NCI-H226 (cell line): ENCODE data around the gene PIGT.
A peak's percentile ranks its signal among the peaks of the same experiment; 100 is the strongest.

ENCODE experiments used
- DNase-seq: peaks from one replicate; pipeline ENCODE4 v3.0.0-alpha.2; 2015

Gene PIGT

DNA sequence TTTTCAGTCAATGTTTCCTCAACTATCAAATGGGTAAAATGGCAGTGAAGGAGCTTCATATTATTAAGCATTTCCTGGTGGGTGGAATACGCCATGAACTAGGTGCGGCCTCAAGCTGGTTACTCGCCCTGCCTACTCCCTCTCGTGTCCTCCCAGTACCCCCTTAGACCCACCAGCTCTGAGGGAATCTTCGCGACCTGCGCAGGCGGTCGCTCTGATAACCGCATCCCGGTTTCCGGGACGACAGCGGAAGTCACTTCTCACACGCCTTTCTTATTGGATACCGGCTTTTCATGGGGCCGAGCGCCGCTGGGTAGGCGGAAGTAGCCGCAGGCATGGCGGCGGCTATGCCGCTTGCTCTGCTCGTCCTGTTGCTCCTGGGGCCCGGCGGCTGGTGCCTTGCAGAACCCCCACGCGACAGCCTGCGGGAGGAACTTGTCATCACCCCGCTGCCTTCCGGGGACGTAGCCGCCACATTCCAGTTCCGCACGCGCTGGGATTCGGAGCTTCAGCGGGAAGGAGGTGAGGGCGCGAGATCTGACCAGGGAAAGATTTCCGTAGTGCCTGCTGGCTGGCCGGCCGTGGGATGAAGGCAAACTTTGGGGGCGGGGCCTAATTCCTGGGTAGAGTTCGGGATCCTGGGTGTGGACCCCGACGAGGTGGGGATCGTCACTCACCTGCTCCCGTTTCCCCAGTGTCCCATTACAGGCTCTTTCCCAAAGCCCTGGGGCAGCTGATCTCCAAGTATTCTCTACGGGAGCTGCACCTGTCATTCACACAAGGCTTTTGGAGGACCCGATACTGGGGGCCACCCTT lies at the start of gene PIGT:
Gene PIGT, plus strand, starts transcription at position 320 of the 816 bp plus-strand sequence. Its CDS starts 16 bp downstream, at position 336.
- DNase-seq, result peak; percentile 85

DNA sequence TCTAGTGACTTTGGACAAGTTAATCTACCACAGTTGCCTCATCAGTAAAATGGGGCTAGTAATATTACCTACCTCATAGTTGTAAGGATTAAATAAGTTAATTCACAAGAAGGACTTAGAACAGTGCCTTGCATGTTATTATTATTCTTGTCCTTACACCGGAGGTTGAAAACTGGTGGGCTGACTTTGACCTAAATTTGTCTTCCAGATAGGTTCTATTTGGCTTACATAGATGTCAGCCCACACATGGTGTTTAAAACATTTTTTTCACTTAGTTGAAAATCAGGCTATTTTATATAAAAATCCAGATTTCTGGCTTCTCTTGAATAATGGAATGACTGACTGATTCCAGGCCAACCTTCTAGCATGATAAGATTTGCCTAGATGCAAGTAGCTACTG lies 49.7 kb upstream of the PIGT start:
- no peak for DNase-seq

DNA sequence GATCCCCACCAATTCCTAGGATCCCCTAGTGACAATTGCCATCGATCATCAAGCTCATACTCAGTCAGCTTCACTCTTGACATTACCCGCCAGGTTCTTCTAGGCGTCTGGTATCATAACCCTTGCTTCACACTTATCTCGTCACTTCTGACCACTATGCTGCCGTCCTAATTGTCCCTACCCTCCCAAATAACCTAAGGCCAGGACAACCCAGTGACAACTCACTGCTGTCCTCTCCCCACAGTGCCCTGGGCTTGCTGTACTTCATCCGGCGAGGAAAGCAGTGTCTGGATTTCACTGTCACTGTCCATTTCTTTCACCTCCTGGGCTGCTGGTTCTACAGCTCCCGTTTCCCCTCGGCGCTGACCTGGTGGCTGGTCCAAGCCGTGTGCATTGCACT lies 49.3 kb upstream of the PIGT start:
- DNase-seq, result no peak

DNA sequence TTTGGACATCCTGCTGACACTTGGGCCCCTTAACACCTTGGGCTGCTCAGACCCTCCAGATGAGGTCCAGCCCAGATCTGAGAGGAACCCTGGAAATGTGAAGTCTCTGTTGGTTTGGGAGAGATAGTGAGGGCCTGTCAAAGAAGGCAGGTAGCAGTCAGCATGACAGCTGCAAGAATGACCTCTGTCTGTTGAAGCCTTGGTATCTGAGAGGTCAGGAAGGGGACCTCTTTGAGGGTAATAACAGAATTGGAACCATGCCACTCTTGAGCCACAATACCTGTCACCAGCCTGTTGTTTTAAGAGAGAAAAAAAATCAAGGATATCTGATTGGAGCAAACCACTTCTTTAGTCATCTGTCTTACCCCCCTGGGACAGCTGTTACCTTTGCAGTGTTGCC lies 48.8 kb upstream of the PIGT start:
- DNase-seq, result no peak

DNA sequence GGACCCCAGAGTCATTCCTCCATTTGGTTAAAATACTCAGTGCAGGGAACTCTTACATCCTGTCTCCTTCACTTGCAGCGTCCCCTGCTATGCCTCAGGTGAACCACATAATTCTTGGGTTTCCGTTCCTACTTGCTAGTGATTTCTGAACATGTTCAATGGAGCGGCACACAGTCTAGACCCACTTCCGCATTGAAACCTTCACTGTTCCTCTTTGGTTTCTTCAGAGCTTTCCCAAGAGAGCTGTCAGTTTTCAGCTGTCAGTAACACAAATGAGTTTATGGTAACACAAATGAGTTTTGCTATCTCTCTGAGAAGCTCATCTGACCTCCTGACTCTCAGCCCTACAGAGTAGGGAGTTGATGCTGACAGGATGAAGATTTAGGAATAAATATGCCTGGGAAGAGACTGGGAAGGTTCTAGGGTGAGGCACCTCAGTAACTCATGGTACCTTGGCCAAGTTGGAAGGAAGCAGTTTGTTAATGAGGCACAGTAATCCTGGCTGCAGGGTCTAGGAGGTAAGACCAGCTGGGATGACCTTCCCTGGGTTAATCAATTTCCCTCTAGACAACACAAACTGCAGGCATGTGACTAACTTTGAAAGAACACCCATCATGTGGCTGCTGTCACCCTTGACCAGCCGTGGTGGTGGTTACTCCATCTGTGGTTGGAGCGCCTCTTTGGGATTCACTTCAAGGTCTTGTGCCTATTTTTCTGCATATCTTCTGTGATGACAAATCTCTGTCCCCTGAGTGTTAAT lies 47.5 kb upstream of the PIGT start:
- no peak for DNase-seq

DNA sequence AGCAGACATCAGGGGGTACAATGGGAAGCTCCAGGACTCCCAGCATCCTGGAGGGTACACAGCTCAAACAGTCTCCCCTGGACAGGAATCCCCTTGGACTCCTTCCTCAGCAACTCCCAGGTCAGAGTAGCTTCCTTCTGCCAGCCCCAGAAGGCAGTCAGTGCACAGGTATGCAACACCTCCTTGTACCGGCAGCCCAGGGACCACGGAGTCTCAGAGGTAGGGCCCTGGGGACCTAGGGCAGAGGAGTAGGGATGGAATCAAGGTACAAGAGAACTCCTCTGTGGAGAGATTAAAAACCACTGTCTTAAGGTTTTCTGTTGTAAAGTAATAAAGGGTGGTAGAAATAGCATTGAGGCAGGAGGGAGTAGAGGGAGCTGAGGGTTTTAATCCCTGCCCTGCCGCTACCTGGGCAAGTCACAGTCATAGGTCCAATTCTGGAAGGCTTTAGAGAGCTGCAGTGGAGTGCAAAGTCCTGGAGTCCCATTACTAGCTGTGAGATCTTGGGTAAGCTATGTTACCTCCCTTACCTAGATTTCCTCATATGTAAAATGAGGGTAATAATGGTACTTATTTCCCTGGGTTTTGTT lies 45.3 kb upstream of the PIGT start:
- no peak for DNase-seq

DNA sequence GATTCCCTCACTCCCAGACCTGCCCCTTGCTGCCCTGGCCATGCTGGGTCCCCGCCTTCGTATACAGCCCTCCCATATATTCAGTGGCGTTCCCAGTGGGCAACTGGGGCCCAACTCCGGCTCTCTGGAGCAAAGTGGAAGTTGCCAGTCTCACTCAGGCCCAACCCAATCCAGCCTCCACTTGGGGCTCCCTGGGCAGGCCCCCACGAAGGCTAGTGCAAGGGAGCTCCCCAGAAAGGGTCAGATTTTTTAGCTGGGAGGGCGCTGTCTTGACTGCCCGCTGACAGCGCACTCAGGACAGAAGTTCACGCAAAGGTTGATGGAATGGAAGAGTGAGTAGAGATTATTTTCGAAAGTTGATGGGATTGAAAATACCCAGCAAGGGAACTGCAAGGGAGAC lies 43.7 kb upstream of the PIGT start:
- DNase-seq, result no peak

DNA sequence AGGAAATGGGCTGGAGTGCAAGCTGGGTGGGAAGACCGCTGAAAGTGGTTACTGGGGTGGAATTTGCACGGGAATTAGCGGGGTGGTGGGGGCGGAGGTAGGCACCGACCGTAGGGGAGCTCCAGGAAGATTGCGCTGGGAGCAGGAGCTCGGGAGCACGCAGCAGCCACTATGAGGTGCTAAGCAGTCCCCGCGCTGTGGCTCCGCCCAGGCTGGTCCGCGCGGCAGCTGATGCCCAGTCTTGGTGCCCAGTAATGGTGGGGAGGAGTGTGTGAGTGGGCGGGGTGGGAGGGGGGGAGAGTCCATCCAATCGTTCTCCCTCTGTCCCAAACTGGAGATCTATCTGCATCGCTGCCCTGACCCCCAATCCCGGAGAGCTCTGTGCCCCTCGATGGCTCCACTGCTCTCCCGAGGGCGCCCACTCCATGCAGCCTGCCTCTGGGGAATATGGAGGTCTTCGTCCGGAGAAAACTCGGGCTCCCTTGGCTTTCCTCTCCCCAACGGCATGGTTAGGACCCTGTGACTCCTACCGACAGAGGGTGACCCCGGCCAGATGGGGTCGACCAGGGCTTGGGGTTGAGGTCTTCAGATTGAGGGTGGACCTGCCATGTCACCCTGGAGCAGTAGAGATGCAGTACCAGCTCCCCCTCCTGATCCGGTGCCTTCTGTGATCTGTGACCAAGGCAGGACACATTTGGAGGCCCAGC lies 43.1 kb upstream of the PIGT start:
- DNase-seq, result no peak

DNA sequence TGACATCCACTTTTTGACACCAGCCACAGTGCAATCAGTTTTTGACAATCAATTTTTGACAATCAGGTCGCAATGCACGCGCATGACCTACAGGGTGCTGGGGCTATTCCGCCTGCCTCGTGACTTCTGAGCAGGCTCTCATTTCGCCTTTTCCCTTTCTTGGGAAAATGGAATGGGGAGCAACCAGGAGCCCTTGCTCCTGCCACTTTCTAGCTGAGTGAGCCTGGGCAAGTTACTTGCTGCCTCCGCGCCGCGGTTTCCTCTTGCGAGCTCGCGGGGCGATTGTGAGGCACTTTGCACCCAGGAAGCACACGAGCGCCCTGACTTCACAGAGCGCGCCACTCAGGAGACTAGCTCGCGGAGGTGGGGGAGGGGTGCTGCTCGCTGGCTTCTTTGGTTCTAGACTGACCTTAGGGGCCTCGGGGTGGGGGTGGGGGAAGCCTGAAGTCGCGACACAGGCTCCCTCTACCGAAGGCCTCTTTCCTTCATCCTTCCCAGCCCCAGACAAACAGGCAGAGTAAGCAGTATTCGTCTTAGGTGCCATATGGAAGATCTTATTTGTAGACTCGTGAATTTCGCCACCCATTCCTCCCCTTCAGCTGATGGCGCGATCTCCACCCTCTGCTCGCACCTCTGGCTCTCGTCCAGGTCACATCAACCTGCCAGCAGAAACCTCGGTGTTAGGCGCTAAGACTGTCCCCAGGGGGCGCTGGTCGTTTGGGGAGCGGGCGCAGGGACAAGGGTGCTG lies 42.4 kb upstream of the PIGT start:
- peak; percentile 60 for DNase-seq

DNA sequence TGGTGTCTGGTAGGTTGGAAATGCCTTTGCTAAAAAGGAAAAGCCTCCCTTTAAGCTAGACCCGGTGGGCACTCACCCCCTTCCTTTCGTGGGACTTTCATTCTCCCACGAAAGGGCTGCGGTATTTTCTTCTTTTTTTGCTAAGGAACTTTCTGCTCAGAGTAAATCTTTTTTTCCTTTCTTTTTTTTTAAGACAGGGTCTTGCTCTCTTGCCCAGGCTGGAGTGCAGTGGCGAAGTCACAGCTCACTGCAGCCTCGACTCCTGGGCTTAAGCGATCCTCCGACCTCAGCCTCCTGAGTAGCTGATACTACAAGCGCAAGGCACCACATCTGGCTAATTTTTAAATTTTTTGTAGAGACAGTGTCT lies 41.9 kb upstream of the PIGT start:
- no peak for DNase-seq

DNA sequence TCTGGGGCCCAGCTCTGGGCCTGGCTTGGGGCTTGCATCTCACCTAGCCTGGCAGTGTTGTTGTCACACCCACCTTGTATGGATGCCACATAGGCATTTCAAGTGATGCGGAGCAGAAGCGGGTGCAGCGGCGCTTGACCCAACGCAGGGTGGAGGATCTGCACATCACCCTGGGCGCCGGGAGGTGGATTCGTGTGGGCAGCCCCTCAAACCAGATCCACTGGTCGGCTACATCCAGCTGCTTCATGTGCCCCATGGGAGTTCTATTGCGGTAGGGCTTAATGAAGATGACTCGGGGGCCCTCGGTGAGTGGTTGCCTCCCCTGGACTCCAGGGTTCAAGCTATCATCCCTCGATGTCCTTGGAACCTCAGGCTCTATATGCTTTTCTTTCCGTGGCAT lies 41.0 kb upstream of the PIGT start:
- no peak for DNase-seq

DNA sequence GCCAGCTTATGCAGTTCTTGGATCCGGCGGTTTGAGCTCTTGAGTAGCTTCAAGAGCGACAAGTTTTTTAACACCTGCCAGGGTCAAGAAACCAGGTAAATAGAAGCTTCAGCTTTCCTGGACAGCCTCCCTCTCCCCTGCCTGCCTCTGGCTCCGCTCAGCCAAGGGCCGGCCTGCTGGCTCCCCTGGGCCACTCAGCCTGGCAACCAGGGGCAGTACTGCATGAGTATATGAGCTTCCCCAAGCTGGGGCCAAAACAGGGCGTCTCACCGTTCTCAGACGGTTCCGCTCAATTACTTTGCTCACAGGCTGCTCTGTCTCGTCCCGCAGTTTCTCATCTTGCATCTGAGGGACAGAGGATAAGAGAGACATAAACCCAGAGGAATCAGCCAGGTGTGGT lies 38.7 kb upstream of the PIGT start:
- DNase-seq, result no peak

DNA sequence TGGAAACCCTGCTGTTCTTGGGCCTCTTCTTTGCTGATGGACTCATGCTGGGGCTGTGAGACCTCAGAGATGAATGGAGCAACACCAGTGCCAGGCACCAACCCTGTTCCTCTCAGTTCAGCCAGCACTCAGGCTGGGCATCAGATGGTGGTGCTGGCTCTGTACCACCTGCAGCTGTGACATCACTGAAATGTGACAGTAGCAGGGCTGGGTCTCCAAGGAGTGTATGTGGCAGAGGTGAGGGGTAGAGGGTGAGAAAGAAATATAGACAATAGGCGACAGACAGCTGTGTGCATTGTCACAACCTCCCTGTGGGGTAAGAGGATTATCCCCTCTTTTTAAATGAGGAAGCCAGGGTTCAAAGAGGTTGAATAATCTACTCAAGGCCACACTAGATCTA lies 37.8 kb upstream of the PIGT start, which contains the start of gene TP53TG5:
Gene TP53TG5, minus strand, starts transcription at position 135 of the 400 bp plus-strand sequence. Its CDS starts 89 bp downstream, at position 46.
- DNase-seq, result no peak

DNA sequence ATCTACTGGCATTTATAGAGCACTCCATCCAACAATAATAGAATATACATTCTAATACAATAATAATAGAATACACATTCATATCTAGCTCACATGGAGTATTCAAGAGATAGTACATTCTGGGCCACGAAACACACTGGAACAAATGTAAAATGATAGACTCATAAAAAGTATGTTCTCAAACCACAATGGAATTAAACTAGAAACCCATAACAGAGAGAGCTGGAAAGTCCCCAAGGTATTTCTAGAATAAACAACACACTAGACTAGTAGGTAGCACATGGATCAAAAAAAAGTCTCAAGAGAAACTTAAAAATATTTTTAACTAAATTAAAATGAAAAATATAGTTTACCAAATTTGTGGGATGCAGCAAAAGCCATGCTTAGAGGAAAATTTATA lies 28.7 kb upstream of the PIGT start:
- DNase-seq, result no peak

DNA sequence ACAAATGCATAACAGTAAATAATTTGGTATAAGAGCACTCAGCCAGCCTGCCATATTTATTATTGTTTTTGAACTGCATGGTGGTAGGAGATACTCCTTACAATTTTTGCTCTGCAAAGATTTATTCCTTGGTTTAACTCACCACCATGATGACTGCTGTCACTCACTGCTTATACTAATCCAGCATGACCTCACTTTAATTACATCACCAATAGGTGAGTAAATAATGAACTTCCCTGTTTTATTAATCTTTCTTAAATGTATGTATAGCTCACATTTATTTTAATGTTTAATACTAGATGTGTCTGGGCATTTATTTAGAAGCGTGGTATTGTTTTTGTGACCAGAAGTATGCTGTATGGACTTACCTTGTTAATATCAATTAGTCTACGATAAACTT lies 25.0 kb upstream of the PIGT start:
- DNase-seq, result no peak

DNA sequence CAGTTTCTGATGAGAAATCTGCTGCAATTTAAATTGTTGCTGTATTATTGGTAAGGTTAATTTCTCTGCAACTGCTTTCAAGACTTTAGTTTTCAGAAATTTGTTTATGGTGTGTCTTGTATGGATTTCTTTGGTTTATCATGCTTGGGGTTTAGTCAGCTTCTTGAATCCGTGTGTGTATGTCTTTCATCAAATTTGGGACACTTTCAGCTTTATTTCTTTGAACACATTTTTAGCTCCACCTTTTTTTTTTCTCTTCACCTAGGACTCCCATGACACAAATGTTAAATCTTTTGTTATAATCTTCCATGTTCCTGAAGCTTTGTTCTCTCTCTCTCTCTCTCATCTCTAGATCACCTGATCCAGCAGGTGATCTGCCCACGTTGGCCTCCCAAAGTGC lies 24.4 kb upstream of the PIGT start:
- no peak for DNase-seq

DNA sequence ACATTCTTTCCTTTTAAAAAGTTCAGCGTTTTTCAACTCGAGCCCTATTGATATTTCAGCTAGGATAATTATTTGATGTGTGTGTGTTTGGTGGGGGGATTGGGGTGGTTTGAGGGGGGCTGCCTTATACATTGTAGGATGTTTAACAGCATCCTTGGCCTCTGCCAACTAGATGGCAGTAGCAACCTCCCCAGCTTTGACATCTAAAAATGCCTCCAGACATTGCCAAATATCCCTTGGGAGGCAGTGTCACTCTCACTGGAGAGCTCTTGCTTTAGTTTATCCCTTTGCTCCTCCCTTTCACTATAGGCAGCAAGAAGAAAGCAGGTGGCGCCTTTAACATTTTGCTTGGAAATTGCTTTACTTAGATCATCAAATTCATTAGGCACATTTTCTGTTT lies 23.2 kb upstream of the PIGT start:
- no peak for DNase-seq

DNA sequence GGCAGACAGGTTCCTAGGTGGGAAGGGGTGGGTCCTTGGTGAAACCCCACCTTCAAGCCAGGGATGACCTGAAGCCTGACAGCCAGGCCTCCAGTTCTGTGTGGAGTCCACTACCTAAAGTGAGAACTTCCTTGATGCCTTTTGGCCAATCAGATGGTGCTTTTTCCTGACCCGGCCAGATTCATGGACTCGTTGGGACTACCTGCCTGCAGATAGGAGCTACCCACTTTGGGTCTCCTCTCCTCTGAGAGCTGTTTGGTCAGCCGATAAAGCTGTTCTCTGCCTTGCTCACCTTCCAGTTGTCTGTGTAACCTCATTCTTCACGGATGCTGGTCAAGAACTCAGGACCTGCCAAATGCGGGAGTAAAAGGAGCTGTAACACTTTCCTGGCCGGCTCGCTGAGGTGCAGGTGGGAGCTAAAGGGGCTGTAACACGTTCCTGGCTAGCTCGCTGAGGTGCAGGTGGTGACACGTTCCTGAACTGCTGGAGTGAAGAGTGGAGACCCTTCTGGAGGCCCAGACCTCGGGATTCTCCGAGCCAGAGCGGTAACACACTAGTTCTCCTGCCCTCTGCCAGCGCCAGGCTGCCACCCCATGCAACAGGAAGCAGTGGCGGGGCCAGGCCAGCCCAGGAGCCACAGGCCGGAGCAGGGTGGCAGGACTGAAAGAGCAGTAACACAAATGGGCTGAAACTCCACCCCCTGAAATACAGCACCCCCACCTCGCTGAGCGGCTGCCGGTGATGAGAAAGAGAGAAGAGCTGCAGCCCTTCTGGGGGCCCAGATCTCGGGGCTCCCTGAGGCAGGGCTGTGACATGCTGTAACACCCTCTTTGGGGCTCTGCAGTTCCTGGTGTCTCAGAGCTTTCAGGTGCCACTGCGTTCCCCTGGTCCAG lies 21.5 kb upstream of the PIGT start:
- DNase-seq, result no peak

DNA sequence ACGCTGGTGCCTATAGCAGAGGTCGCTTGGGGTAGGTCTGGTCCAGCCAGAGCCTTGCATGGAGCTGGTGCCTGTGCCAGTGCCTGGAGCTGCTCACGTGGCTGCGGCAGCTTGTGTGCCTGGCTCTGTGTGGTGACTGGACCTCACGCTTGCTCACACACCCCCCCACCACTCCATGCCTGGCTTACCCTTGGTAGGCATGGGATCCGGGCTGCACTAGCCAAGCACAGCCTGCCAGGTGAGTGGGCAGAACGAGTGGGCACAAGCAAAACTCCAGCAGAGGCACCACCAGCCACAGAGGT lies 20.9 kb upstream of the PIGT start:
- no peak for DNase-seq

DNA sequence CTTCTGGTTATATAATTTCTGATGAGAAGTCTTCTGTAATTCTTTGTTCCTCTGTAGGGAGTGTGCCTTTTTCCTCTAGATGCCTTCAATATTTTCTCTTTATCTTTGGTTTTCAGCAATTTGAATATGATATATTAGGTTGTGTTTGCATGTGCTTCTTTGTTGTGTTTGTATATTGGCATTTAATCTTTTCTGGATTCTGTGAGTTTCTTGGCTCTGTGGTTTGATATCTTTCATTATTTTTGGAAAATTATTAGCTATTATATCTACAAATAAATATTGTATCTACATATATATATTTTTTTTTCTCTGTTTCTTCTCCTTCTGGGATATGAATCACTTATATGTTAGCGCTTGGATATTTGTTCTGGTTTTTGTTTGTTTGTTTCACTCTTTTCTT lies 16.9 kb upstream of the PIGT start:
- no peak for DNase-seq

DNA sequence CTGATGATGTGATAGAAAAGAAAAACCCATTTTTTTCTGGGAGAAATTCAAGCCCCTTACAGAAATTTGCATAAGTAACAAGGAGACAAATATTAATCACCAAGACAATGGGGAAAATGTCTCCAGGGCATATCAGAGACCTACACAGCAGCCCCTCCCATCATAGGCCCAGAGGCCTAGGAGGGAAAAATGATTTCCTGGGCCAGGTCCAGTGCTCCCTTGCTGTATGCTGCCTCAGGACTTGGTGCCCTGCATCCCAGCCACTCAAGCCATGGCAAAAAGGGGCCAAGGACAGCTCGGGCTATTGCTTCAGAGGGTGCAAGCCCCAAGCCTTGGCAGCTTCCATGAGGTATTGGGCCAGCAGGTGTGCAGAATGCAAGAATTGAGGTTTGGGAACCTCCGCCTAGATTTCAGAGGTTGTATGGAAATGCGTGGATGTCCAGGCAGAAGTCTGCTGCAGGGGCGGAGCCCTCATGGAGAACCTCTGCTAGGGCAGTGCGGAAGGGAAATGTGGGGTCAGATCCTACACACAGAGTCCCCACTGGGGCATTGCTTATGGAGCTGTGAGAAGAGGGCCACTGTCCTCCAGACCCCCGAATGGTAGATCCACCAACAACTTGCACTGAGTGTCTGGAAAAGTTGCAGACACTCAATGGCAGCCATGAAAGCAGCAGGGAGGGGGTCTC lies 15.5 kb upstream of the PIGT start:
- no peak for DNase-seq
